PFSK-1 (cell line): ENCODE measurements around the gene PRLHR.

ENCODE experiments used
- POLR2AphosphoS5 ChIP-seq: IDR thresholded peaks from 2 replicates; pipeline ENCODE4 v1.6.1; 2012; ENCODE audit warnings: low read depth, mild to moderate bottlenecking, control low read depth, low read length, moderate library complexity
- TAF1 ChIP-seq: IDR thresholded peaks from 2 replicates; pipeline ENCODE4 v1.6.1; 2012; ENCODE audit warnings: low read length, control low read depth, borderline replicate concordance; ENCODE audit not compliant: insufficient read depth
- TF ChIP-seq, protein P1 (sequence below), 2 experiments: IDR thresholded peaks; 2 replicates each; pipeline versions ENCODE4 v1.6.1 to v1.8.0; 2011 to 2012; ENCODE audit warnings: low read depth in 2 of 2, low read length in 2 of 2, control low read depth in 1 of 2, inconsistent platforms in 1 of 2, mild to moderate bottlenecking in 1 of 2, moderate library complexity in 1 of 2; ENCODE audit not compliant: insufficient read depth in 1 of 2

DNA sequence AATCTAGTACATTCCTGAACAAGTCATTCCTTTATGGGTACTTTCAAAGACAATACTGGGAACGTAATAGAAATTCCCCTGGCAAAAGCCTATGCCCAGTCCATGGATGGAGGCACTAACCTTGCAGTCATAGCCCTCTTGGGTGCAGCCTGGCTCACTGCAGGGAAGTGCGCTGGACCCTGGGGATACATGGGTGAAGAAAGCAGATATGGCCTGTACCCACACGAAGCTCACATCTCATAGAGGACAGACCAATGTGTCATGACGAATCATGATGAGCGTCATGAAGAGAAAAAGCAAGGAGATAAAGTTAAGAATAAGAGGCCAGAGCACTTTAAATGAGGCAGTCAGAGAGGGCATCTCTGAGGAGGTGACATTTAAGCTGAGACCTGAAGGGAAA, 11.8 kb downstream of the PRLHR start:
- TF ChIP-seq POLR2AphosphoS5 (no peak), TAF1 (no peak)
- TF ChIP-seq, protein P1, sequence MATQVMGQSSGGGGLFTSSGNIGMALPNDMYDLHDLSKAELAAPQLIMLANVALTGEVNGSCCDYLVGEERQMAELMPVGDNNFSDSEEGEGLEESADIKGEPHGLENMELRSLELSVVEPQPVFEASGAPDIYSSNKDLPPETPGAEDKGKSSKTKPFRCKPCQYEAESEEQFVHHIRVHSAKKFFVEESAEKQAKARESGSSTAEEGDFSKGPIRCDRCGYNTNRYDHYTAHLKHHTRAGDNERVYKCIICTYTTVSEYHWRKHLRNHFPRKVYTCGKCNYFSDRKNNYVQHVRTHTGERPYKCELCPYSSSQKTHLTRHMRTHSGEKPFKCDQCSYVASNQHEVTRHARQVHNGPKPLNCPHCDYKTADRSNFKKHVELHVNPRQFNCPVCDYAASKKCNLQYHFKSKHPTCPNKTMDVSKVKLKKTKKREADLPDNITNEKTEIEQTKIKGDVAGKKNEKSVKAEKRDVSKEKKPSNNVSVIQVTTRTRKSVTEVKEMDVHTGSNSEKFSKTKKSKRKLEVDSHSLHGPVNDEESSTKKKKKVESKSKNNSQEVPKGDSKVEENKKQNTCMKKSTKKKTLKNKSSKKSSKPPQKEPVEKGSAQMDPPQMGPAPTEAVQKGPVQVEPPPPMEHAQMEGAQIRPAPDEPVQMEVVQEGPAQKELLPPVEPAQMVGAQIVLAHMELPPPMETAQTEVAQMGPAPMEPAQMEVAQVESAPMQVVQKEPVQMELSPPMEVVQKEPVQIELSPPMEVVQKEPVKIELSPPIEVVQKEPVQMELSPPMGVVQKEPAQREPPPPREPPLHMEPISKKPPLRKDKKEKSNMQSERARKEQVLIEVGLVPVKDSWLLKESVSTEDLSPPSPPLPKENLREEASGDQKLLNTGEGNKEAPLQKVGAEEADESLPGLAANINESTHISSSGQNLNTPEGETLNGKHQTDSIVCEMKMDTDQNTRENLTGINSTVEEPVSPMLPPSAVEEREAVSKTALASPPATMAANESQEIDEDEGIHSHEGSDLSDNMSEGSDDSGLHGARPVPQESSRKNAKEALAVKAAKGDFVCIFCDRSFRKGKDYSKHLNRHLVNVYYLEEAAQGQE (IDR thresholded peaks at IDR 0.05; ENCODE audit: insufficient read depth in 1 of 2, low read depth in 2 of 2, low read length in 2 of 2), result no peak
